A549 treated with GW870086 at 1 μM for 4 hours (cell line): Measurements from ENCODE around the gene PHLDB1. TPM values are rescaled to one million over a fixed set of nuclear protein-coding genes. Genes with fewer than 3 reads are reported as not detected.

Source experiments
- total RNA-seq: library from RNA; stranded (reverse); fragments of 200-300 nt; extraction: Qiagen RNA extraction; gene quantifications from 5 replicates; pipeline ENCODE4 v1.2.3, GENCODE V29; 2022; ENCODE audit warnings: low read depth

PHLDB1 gene
- total RNA-seq, result 7.0 to 9.8 TPM (median 7.5 TPM) in 5 replicates

GRCh38 chr11:118607401-118608359 is at the start of gene PHLDB1:
Gene PHLDB1, plus strand, starts transcription at chr11:118607615. Its CDS starts 6,222 bp downstream, at chr11:118613837.

DNA sequence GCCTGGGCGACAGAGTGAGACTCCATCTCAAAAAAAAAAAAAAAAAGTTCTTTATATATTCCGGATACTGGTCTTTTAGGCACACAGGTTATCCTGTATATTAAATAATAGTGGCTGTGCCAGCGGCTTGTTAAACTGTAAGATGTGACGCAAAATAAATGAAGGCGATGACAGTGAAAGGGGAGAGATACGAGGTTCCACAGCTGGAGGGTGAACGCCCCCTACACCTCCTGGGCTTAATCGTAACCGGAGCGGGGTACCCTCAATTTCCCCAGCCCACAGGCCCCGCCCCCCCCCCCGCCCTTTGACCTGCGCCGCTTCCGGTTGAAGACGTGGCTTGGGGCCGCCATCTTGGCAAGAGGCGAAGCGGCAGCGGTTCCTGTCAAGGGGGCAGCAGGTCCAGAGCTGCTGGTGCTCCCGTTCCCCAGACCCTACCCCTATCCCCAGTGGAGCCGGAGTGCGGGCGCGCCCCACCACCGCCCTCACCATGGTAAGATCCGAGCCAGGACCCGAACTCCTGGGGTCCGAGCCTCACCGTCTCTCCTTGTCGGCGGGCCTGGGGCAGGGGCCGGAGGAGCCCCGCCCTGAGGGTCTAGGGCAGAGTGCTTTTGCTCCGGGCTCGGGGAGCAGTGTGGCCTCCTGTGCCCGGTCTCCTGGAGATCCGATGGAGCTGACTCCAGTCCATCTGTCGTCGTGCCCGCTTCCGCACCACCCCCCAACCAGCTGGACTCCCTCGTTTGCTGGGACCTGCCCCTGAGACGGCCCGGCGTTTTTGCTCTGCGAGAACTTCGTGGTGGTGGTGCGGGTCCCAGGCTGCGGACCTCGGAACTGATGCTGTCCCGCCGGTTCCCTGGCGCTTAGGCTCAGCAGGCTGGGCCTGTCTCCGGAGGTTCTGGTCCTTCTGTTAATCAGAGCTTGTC is 35.1 kb upstream of the PHLDB1 start, which contains the start of gene ARCN1:
Gene ARCN1, plus strand, starts transcription at position 349 of the 920 bp plus-strand sequence. Its CDS starts 139 bp downstream, at position 488.

GRCh38 chr11:118679483-118679882 is 72.1 kb downstream of the PHLDB1 start, which contains the start of gene TREH:
Gene TREH, minus strand, starts transcription at chr11:118679650. Its CDS starts 23 bp downstream, at chr11:118679627.

Other genes with a start within 250 kb of the PHLDB1 start
- gene UBE4A, start 248.0 kb upstream of the PHLDB1 start, total RNA-seq, result 8.0 to 11.4 TPM (median 9.9 TPM) in 5 replicates
- gene ATP5MG, start 206.0 kb upstream of the PHLDB1 start, total RNA-seq, result 168 to 215 TPM (median 195 TPM) in 5 replicates
- 7.9 to 13.1 TPM (median 12.6 TPM) in 5 replicates for gene KMT2A, start 171.1 kb upstream of the PHLDB1 start, total RNA-seq
- not detected in 5 replicates for gene TTC36, start 80.1 kb upstream of the PHLDB1 start, total RNA-seq
- gene TMEM25, start 76.4 kb upstream of the PHLDB1 start, total RNA-seq, result 0.40 to 0.67 TPM (median 0.59 TPM) in 5 replicates
- 15.8 to 17.7 TPM (median 16.4 TPM) in 5 replicates for gene IFT46, start 41.7 kb upstream of the PHLDB1 start, total RNA-seq
- gene ARCN1, start 35.2 kb upstream of the PHLDB1 start, total RNA-seq, result 84.4 to 96.1 TPM (median 94.7 TPM) in 5 replicates
- not detected in 5 replicates for gene TREH, start 72.0 kb downstream of the PHLDB1 start, total RNA-seq
- gene DDX6, start 183.5 kb downstream of the PHLDB1 start, total RNA-seq, result 19.0 to 31.5 TPM (median 24.5 TPM) in 5 replicates